Neural progenitor cell (in vitro differentiated cells): Measurements from ENCODE around the gene DDX25. TPM values are rescaled to one million over a fixed set of nuclear protein-coding genes. Genes with fewer than 3 reads are reported as not detected.

ENCODE experiments used
- DNase-seq: peaks from one replicate; pipeline ENCODE4 v3.0.0-alpha.2; 2016; ENCODE audit warnings: low spot score
- H2AFZ ChIP-seq: fragments of 200-600 bp; sonication (generic); replicated peaks from 2 replicates; pipeline ENCODE4 v1.6.1; 2016; ENCODE audit warnings: antibody characterized with exemption
- H3F3A ChIP-seq: fragments of 200-600 bp; sonication (generic); 2 replicates; pipeline ENCODE4 v1.6.1; 2016; ENCODE audit warnings: antibody characterized with exemption, low read depth
- H3K27ac ChIP-seq: fragments of 200-600 bp; sonication (generic); 2 replicates; pipeline ENCODE4 v1.5.1; 2016; ENCODE audit warnings: mild to moderate bottlenecking
- H3K27me3 ChIP-seq: fragments of 200-600 bp; sonication (generic); 2 replicates; pipeline ENCODE4 v1.6.1; 2016; ENCODE audit warnings: mild to moderate bottlenecking, moderate library complexity
- H3K36me3 ChIP-seq: fragments of 200-600 bp; sonication (generic); 2 replicates; pipeline ENCODE4 v1.5.1; 2016
- H3K4me1 ChIP-seq: fragments of 200-600 bp; sonication (generic); 2 replicates; pipeline ENCODE4 v1.6.1; 2016; ENCODE audit warnings: mixed run types
- H3K4me2 ChIP-seq: fragments of 200-600 bp; sonication (generic); 2 replicates; pipeline ENCODE4 v1.6.1; 2016
- H3K4me3 ChIP-seq: fragments of 200-600 bp; sonication (generic); 2 replicates; pipeline ENCODE4 v1.5.1; 2016
- H3K79me2 ChIP-seq: fragments of 200-600 bp; sonication (generic); 2 replicates; pipeline ENCODE4 v1.6.1; 2016; ENCODE audit warnings: low read depth
- H3K9ac ChIP-seq: fragments of 200-600 bp; sonication (generic); 2 replicates; pipeline ENCODE4 v1.6.1; 2016
- H3K9me3 ChIP-seq: fragments of 200-600 bp; sonication (generic); 2 replicates; pipeline ENCODE4 v1.5.1; 2016; ENCODE audit warnings: low read depth
- H4K20me1 ChIP-seq: fragments of 200-600 bp; sonication (generic); 2 replicates; pipeline ENCODE4 v1.6.1; 2016; ENCODE audit warnings: low read depth
- H3K27ac Mint-ChIP-seq: 3 replicates; pipeline ENCODE4 v1.8.0; 2021; ENCODE audit warnings: mixed read lengths
- H3K27me3 Mint-ChIP-seq: 2 replicates; pipeline ENCODE4 v1.8.0; 2022; ENCODE audit warnings: low read depth, mild to moderate bottlenecking, inconsistent platforms, moderate library complexity, mixed read lengths; ENCODE audit not compliant: insufficient read depth
- H3K36me3 Mint-ChIP-seq: 3 replicates; pipeline ENCODE4 v1.8.0; 2021; ENCODE audit warnings: mixed read lengths
- H3K4me1 Mint-ChIP-seq: 3 replicates; pipeline ENCODE4 v1.8.0; 2021; ENCODE audit warnings: mixed read lengths
- H3K4me3 Mint-ChIP-seq: 3 replicates; pipeline ENCODE4 v1.8.0; 2021; ENCODE audit warnings: mild to moderate bottlenecking, moderate library complexity, mixed read lengths
- H3K9me3 Mint-ChIP-seq: 3 replicates; pipeline ENCODE4 v1.8.0; 2020; ENCODE audit warnings: mixed read lengths
- EZH2 ChIP-seq: fragments of 200-600 bp; sonication (generic); IDR thresholded peaks from 2 replicates; pipeline ENCODE4 v1.6.1; 2017; ENCODE audit warnings: antibody characterized with exemption, mild to moderate bottlenecking, moderate library complexity
- EZH2phosphoT487 ChIP-seq: fragments of 200-600 bp; sonication (generic); IDR thresholded peaks from 2 replicates; pipeline ENCODE4 v1.6.1; 2017; ENCODE audit warnings: antibody characterized with exemption
- total RNA-seq: library from RNA; depleted of rRNA; stranded (reverse); fragments of >200 nt; gene quantifications from 2 replicates; pipeline ENCODE4 v1.2.3, GENCODE V29; 2015; ENCODE audit warnings: low replicate concordance
- TF ChIP-seq, protein P1 (sequence below): fragments of 200-600 bp; sonication (generic); IDR thresholded peaks from 2 replicates; pipeline ENCODE4 v1.5.1; 2017; ENCODE audit warnings: antibody characterized with exemption, mild to moderate bottlenecking

DDX25 gene
- total RNA-seq, 1 donor from 2014 or later = 12.4 TPM

DNA sequence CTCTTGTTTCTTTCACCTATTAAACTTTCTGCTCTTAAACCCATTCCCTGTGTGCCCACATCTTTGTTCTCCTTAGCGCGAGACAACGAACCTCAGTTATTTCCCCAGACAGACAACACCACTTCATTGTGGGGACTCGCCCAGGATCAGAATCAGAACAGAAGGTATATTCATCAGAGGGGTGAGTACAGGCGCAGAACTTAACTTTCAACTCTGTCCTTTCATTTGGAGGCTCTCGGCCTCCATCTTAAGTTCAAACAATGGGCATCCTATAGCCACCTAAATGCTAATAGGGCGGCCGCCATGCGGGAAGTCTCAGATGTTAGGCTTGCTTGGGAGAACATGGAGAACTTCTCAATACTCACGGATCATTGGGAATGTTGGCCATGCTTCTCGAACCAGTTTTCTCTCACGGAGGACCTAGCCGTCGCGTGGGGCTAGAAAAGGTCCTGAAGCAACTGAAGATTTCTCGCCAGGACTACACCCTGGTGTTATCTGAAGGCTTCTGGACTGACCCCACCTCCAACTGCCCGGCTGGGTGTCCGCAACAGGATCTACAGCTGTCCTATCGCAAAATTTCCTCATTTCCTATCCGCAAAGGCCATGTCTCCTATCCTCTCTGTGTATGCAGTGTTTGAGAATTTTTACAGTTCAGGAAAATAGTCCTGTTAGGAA lies 30.3 kb upstream of the DDX25 start:
- no peaks in the 10 kb centered on the region for H4K20me1 ChIP-seq
- peak overlapping the region; percentile 33 for H3K4me3 ChIP-seq
- H3K79me2 ChIP-seq = no peaks in the 10 kb centered on the region
- TF ChIP-seq EZH2 = no peak
- no peak for TF ChIP-seq EZH2phosphoT487
- TF ChIP-seq, protein P1, sequence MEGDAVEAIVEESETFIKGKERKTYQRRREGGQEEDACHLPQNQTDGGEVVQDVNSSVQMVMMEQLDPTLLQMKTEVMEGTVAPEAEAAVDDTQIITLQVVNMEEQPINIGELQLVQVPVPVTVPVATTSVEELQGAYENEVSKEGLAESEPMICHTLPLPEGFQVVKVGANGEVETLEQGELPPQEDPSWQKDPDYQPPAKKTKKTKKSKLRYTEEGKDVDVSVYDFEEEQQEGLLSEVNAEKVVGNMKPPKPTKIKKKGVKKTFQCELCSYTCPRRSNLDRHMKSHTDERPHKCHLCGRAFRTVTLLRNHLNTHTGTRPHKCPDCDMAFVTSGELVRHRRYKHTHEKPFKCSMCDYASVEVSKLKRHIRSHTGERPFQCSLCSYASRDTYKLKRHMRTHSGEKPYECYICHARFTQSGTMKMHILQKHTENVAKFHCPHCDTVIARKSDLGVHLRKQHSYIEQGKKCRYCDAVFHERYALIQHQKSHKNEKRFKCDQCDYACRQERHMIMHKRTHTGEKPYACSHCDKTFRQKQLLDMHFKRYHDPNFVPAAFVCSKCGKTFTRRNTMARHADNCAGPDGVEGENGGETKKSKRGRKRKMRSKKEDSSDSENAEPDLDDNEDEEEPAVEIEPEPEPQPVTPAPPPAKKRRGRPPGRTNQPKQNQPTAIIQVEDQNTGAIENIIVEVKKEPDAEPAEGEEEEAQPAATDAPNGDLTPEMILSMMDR = no peak
- H3K27me3 Mint-ChIP-seq = peaks cover 5% of the 10 kb centered on the region
- H3K4me3 Mint-ChIP-seq = no peak overlapping the region
- H3K9ac ChIP-seq = no peak overlapping the region
- H3K4me2 ChIP-seq = peak overlapping the region; percentile 65
- H3K9me3 ChIP-seq = no peaks in the 10 kb centered on the region
- peaks cover under 1% of the 10 kb centered on the region for H3K4me1 ChIP-seq
- no peaks in the 10 kb centered on the region for H3F3A ChIP-seq
- H2AFZ ChIP-seq = peak overlapping the region; percentile 35
- H3K36me3 Mint-ChIP-seq = no peaks in the 10 kb centered on the region
- H3K27me3 ChIP-seq = peaks cover 7% of the 10 kb centered on the region
- H3K9me3 Mint-ChIP-seq = no peaks in the 10 kb centered on the region
- H3K36me3 ChIP-seq = no peaks in the 10 kb centered on the region
- no peak overlapping the region for H3K27ac Mint-ChIP-seq
- H3K27ac ChIP-seq = no peak overlapping the region
- DNase-seq = peak; percentile 11
- peaks cover 2% of the 10 kb centered on the region for H3K4me1 Mint-ChIP-seq

DNA sequence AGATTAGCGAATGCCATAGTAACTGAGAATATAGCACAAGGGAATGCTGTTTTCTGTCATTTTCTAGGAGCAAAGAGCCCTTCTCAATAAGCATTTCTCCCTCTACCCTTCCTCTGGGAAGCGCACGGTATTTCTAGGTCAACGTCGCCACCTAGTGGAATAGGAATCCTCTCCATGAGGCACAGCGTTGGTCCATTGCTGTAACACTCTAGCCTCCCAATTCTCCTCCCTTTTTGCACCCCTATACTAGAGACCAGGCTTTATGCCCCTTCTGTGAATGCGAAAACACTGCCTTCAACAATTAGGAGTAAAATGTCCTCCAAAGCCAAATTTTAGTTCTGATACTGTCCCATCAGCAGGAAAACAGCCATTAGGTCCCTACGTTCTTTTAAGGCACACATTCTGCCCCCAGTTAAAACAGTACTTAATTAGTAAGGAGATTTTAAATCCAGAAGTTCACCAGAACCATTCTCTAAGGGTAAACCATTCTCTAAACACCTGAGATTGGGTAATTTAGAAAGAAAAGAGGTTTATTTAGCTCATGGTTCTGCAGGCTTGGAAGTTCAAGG lies 29.7 kb upstream of the DDX25 start:
- H3K4me3 ChIP-seq = peak overlapping the region; percentile 33
- no peaks in the 10 kb centered on the region for H4K20me1 ChIP-seq
- peak overlapping the region; percentile 65 for H3K4me2 ChIP-seq
- H2AFZ ChIP-seq = no peak overlapping the region
- peaks cover 12% of the 10 kb centered on the region for H3K27me3 ChIP-seq
- Mint-ChIP-seq H3K9me3 (no peaks in the 10 kb centered on the region), H3K36me3 (no peaks in the 10 kb centered on the region), H3K4me3 (no peak overlapping the region), H3K27ac (no peak overlapping the region), H3K4me1 (peaks cover 2% of the 10 kb centered on the region), H3K27me3 (peaks cover 5% of the 10 kb centered on the region)
- H3K9me3 ChIP-seq = no peaks in the 10 kb centered on the region
- H3K9ac ChIP-seq = no peak overlapping the region
- H3F3A ChIP-seq = no peaks in the 10 kb centered on the region
- TF ChIP-seq, protein P1 = peak; percentile 84
- no peak for TF ChIP-seq EZH2
- H3K4me1 ChIP-seq = no peaks in the 10 kb centered on the region
- DNase-seq = peak; percentile 89
- no peak overlapping the region for H3K27ac ChIP-seq
- H3K79me2 ChIP-seq = no peaks in the 10 kb centered on the region
- H3K36me3 ChIP-seq = no peaks in the 10 kb centered on the region

DNA sequence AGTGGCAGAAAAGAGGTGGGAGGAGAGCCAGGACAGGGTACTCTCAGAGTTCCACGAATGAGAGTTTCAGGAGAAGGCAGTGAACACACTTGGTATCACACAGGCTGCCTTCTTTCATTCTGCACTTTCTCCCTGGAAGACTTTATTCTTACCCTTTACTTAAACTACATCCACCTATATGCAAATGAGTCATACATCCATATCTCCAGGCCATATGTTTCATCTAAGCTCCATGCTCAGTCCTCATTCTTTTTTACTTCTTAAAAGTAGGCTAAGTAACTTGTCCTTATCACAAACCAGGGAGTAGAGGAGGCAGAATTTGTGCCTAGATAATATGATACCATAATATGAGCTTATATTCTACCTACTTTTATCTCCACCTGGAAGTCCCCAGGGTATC lies 23.0 kb upstream of the DDX25 start:
- H3K27me3 Mint-ChIP-seq = peaks cover 3% of the 10 kb centered on the region
- no peak overlapping the region for H3K4me3 Mint-ChIP-seq
- H3K36me3 Mint-ChIP-seq = no peaks in the 10 kb centered on the region
- H3K36me3 ChIP-seq = no peaks in the 10 kb centered on the region
- no peaks in the 10 kb centered on the region for H3K4me1 ChIP-seq
- no peak overlapping the region for H3K27ac Mint-ChIP-seq
- no peaks in the 10 kb centered on the region for H4K20me1 ChIP-seq
- H3F3A ChIP-seq = no peaks in the 10 kb centered on the region
- H3K9me3 ChIP-seq = no peaks in the 10 kb centered on the region
- no peak overlapping the region for H3K4me3 ChIP-seq
- no peak overlapping the region for H2AFZ ChIP-seq
- H3K4me2 ChIP-seq = no peak overlapping the region
- H3K9me3 Mint-ChIP-seq = peaks cover 2% of the 10 kb centered on the region
- H3K27ac ChIP-seq = no peak overlapping the region
- H3K79me2 ChIP-seq = no peaks in the 10 kb centered on the region
- no peak for DNase-seq
- peaks cover 12% of the 10 kb centered on the region for H3K27me3 ChIP-seq
- no peaks in the 10 kb centered on the region for H3K4me1 Mint-ChIP-seq
- TF ChIP-seq EZH2phosphoT487 = no peak
- no peak for TF ChIP-seq EZH2
- TF ChIP-seq, protein P1 = no peak
- no peak overlapping the region for H3K9ac ChIP-seq
